HepG2 (cell line): Measurements from ENCODE around the gene LRRC45. TPM values are rescaled to one million over a fixed set of nuclear protein-coding genes. Genes with fewer than 3 reads are reported as not detected.

Experiments used
- ATM ChIP-seq: fragments of 450-650 bp; IDR thresholded peaks from 2 replicates; pipeline ENCODE4 v1.7.1; 2017; ENCODE audit warnings: mild to moderate bottlenecking, borderline replicate concordance
- CAMTA2 ChIP-seq: sonication (generic); formaldehyde crosslinking; IDR thresholded peaks from 2 replicates; pipeline ENCODE4 v1.4.0; 2020; ENCODE audit warnings: mild to moderate bottlenecking, missing genetic modification reagents, borderline replicate concordance
- CHCHD3 ChIP-seq: sonication (generic); formaldehyde crosslinking; IDR thresholded peaks from 2 replicates; pipeline ENCODE4 v1.8.0; 2022; ENCODE audit warnings: mild to moderate bottlenecking, missing genetic modification reagents, moderate library complexity
- CSRNP2 ChIP-seq: sonication (generic); formaldehyde crosslinking; conservative IDR thresholded peaks from 2 replicates; pipeline ENCODE4 v1.8.0; 2022; ENCODE audit warnings: low read depth, missing genetic modification reagents
- ESRRA ChIP-seq: sonication (generic); formaldehyde crosslinking; IDR thresholded peaks from 2 replicates; pipeline ENCODE4 v1.5.1; 2020; ENCODE audit warnings: mild to moderate bottlenecking, low read depth, missing genetic modification reagents
- GFI1 ChIP-seq: sonication (generic); formaldehyde crosslinking; IDR thresholded peaks from 2 replicates; pipeline ENCODE4 v1.5.0; 2020; ENCODE audit warnings: missing genetic modification reagents, mild to moderate bottlenecking, borderline replicate concordance
- HNF1B ChIP-seq: sonication (generic); formaldehyde crosslinking; IDR thresholded peaks from 2 replicates; pipeline ENCODE4 v1.5.1; 2020; ENCODE audit warnings: mild to moderate bottlenecking, moderate library complexity, missing genetic modification reagents
- KAT8 ChIP-seq: IDR thresholded peaks from 2 replicates; pipeline ENCODE4 v1.6.1; 2016; ENCODE audit warnings: missing genetic modification reagents, missing compliant biosample characterization
- KLF15 ChIP-seq: sonication (generic); formaldehyde crosslinking; IDR thresholded peaks from 2 replicates; pipeline ENCODE4 v1.8.1; 2023; ENCODE audit warnings: borderline replicate concordance, mild to moderate bottlenecking, inconsistent platforms, missing genetic modification reagents, mixed read lengths
- MED1 ChIP-seq: sonication (generic); formaldehyde crosslinking; IDR thresholded peaks from 2 replicates; pipeline ENCODE4 v1.4.0; 2020; ENCODE audit warnings: missing genetic modification reagents
- MYNN ChIP-seq: sonication (generic); formaldehyde crosslinking; IDR thresholded peaks from 2 replicates; pipeline ENCODE4 v1.4.0; 2020; ENCODE audit warnings: mild to moderate bottlenecking, low read depth, missing genetic modification reagents
- NFIC ChIP-seq: IDR thresholded peaks from 2 replicates; pipeline ENCODE4 v1.6.1; 2012; ENCODE audit warnings: mild to moderate bottlenecking, low read length, inconsistent platforms
- POLR2G ChIP-seq: fragments of 200-400 bp; formaldehyde crosslinking; IDR thresholded peaks from 2 replicates; pipeline ENCODE4 v1.6.1; 2018; ENCODE audit warnings: mild to moderate bottlenecking, low read depth, low read length, moderate library complexity
- PRPF4 ChIP-seq: fragments of 200-400 bp; formaldehyde crosslinking; IDR thresholded peaks from 2 replicates; pipeline ENCODE4 v1.6.1; 2016; ENCODE audit warnings: low read length, low read depth; ENCODE audit not compliant: poor library complexity, severe bottlenecking
- SETDB1 ChIP-seq: sonication (generic); formaldehyde crosslinking; IDR thresholded peaks from 2 replicates; pipeline ENCODE4 v1.5.1; 2020; ENCODE audit warnings: missing genetic modification reagents, mild to moderate bottlenecking, borderline replicate concordance
- SMAD3 ChIP-seq: sonication (generic); formaldehyde crosslinking; IDR thresholded peaks from 2 replicates; pipeline ENCODE4 v1.4.0; 2020; ENCODE audit warnings: missing genetic modification reagents
- SNAPC2 ChIP-seq: sonication (generic); formaldehyde crosslinking; IDR thresholded peaks from 2 replicates; pipeline ENCODE4 v1.8.1; 2022; ENCODE audit warnings: mild to moderate bottlenecking, missing genetic modification reagents
- SRSF4 ChIP-seq: fragments of 200-400 bp; formaldehyde crosslinking; IDR thresholded peaks from one replicate; pipeline ENCODE4 v1.6.1; 2018; ENCODE audit warnings: mild to moderate bottlenecking, low read depth, low read length, moderate library complexity; ENCODE audit not compliant: poor library complexity, severe bottlenecking
- THAP11 ChIP-seq: IDR thresholded peaks from 2 replicates; pipeline ENCODE4 v1.6.1; 2016; ENCODE audit warnings: missing biosample characterization, missing genetic modification reagents
- THRA ChIP-seq: sonication (generic); formaldehyde crosslinking; IDR thresholded peaks from 2 replicates; pipeline ENCODE4 v1.4.0; 2020; ENCODE audit warnings: missing genetic modification reagents, borderline replicate concordance
- ZMYM3 ChIP-seq: sonication (generic); formaldehyde crosslinking; IDR thresholded peaks from 2 replicates; pipeline ENCODE4 v1.5.1; 2020; ENCODE audit warnings: mild to moderate bottlenecking, missing genetic modification reagents
- ZNF235 ChIP-seq: sonication (generic); formaldehyde crosslinking; IDR thresholded peaks from 2 replicates; pipeline ENCODE4 v1.8.1; 2023; ENCODE audit warnings: mild to moderate bottlenecking, missing genetic modification reagents, borderline replicate concordance
- ZNF598 ChIP-seq: sonication (generic); formaldehyde crosslinking; IDR thresholded peaks from 2 replicates; pipeline ENCODE4 v1.5.1; 2020; ENCODE audit warnings: mild to moderate bottlenecking, missing genetic modification reagents, borderline replicate concordance
- ZNF790 ChIP-seq: sonication (generic); formaldehyde crosslinking; IDR thresholded peaks from 2 replicates; pipeline ENCODE4 v1.8.0; 2022; ENCODE audit warnings: missing genetic modification reagents, mild to moderate bottlenecking, borderline replicate concordance
- ZNF839 ChIP-seq: sonication (generic); formaldehyde crosslinking; IDR thresholded peaks from 2 replicates; pipeline ENCODE4 v1.4.0; 2020; ENCODE audit warnings: missing genetic modification reagents, mild to moderate bottlenecking, borderline replicate concordance
- ZSCAN30 ChIP-seq: sonication (generic); formaldehyde crosslinking; IDR thresholded peaks from 2 replicates; pipeline ENCODE4 v1.5.0; 2020; ENCODE audit warnings: mild to moderate bottlenecking, missing genetic modification reagents
- polyA plus RNA-seq, 8 experiments: library from polyadenylated mRNA; depleted of rRNA in 3 of 8; stranded (reverse) in 7 of 8; unstranded in 1 of 8; fragments of >200 nt; fragmentation: Illumina TruSeq in 4 of 8; extraction: Trizol in 4 of 8; gene quantifications; 2 replicates each; pipeline versions ENCODE4 v1.2.1 to v1.2.3, GENCODE V29; 2011 to 2016; ENCODE audit warnings: low read depth in 4 of 8, missing spikeins in 1 of 8, mixed read lengths in 1 of 8; ENCODE audit not compliant: insufficient read depth in 1 of 8
- total RNA-seq, 5 experiments: library from RNA; depleted of rRNA; stranded (reverse); fragments of >200 nt; fragmentation: Illumina TruSeq; extraction: Trizol; gene quantifications; 2 replicates each; pipeline ENCODE4 v1.2.3, GENCODE V29; 2016; ENCODE audit warnings: low read depth in 1 of 5

LRRC45 gene
- total and polyA plus RNA-seq, 2 of the 13 experiments (the other 11 are each of a cell fraction or from before 2014, with no cell fraction given): 11.6 to 48.1 TPM

- TF ChIP-seq CHCHD3 (CRISPR knock-in tag): no peak
- peak; percentile 96 for TF ChIP-seq ZNF839 (CRISPR knock-in tag)
- TF ChIP-seq MED1 (CRISPR knock-in tag): peak; percentile 78
- no peak for TF ChIP-seq ZNF598 (CRISPR knock-in tag)
- 0 out of 2 replicates have a peak, but pooled peaks have one; percentile 52 for TF ChIP-seq ZSCAN30 (CRISPR knock-in tag)
- peak; percentile 78; the same call in 1 of the 2 replicates for TF ChIP-seq SNAPC2 (CRISPR knock-in tag)
- no peak for TF ChIP-seq HNF1B
- peak; percentile 95 for TF ChIP-seq THAP11 (CRISPR knock-in tag)
- peak; percentile 85 for TF ChIP-seq ZNF235
- TF ChIP-seq SETDB1 (CRISPR knock-in tag): no peak
- TF ChIP-seq ZMYM3 (CRISPR knock-in tag): peak; percentile 44; the same call in 1 of the 2 replicates
- no peak for TF ChIP-seq KLF15 (CRISPR knock-in tag)
- no peak for TF ChIP-seq CSRNP2 (CRISPR knock-in tag)
- TF ChIP-seq PRPF4: peak; percentile 96
- TF ChIP-seq SMAD3: peak; percentile 67; the same call in 1 of the 2 replicates
- TF ChIP-seq NFIC: no peak
- peak; percentile 97 for TF ChIP-seq KAT8
- TF ChIP-seq ATM: no peak
- TF ChIP-seq MYNN (CRISPR knock-in tag): no peak; the same call in 1 of the 2 replicates
- peak; percentile 87 for TF ChIP-seq THRA (CRISPR knock-in tag)
- peak; percentile 76; the same call in 1 of the 2 replicates for TF ChIP-seq GFI1 (CRISPR knock-in tag)
- no peak for TF ChIP-seq CAMTA2 (CRISPR knock-in tag)
- TF ChIP-seq ESRRA: peak; percentile 96
- TF ChIP-seq ZNF790 (CRISPR knock-in tag): peak; percentile 93; the same call in 1 of the 2 replicates
- peak; percentile 55; the same call in 1 of the 2 replicates for TF ChIP-seq POLR2G
- TF ChIP-seq SRSF4: no peak
Observed at GRCh38 chr17:82065638-82066303, 42.7 kb downstream of the LRRC45 start, which contains the start of gene DUS1L (continued).
